Ovary (tissue), 9 donors: ENCODE data around the gene EML2. TPM values are rescaled to one million over a fixed set of nuclear protein-coding genes. Genes with fewer than 3 reads are reported as not detected.

Experiments used
- DNase-seq, 5 donors: peaks; one replicate each; pipeline ENCODE4 v3.0.0-alpha.2; 2019 to 2020
- H3K27ac ChIP-seq, 2 donors: fragments of 200-600 bp; one replicate each; pipeline versions ENCODE4 v1.5.1 to v1.8.0; 2019 to 2022
- H3K27me3 ChIP-seq: fragments of 200-600 bp; one replicate; pipeline ENCODE4 v1.8.0; 2022
- H3K36me3 ChIP-seq: fragments of 200-600 bp; sonication (generic); one replicate; pipeline ENCODE4 v1.5.1; 2019
- H3K4me1 ChIP-seq: one replicate; pipeline ENCODE4 v1.8.1; 2013; ENCODE audit warnings: mild to moderate bottlenecking, moderate library complexity; ENCODE audit not compliant: insufficient read depth
- H3K4me3 ChIP-seq: fragments of 200-600 bp; sonication (generic); one replicate; pipeline ENCODE4 v1.5.1; 2017
- H3K9me3 ChIP-seq, 2 donors: fragments of 200-600 bp in 1 of 2; sonication (generic) in 1 of 2; one replicate each; pipeline versions ENCODE4 v1.5.1 to v1.8.1; 2013 to 2019; ENCODE audit warnings: mild to moderate bottlenecking in 1 of 2, moderate library complexity in 1 of 2
- EP300 ChIP-seq: sonication (generic); formaldehyde crosslinking; IDR thresholded peaks from one replicate; pipeline ENCODE4 v1.6.1; 2017; ENCODE audit warnings: antibody characterized with exemption
- POLR2A ChIP-seq: fragments of 450-650 bp; IDR thresholded peaks from one replicate; pipeline ENCODE4 v1.6.1; 2017; ENCODE audit warnings: antibody characterized with exemption, mild to moderate bottlenecking, moderate library complexity
- WGBS, 3 donors: extraction: QIAGEN DNeasy Blood & Tissue Kit in 1 of 3; methylation state at CpG; one replicate each; pipeline versions ENCODE4 v1.1.5 to v1.1.7; 2013 to 2017; 5-methylcytosine and 5-hydroxymethylcytosine counted together
- intact Hi-C, 4 donors: fragments of 100-400 bp; cut with DNase I; formaldehyde crosslinking; loops; one replicate each; pipeline versions ENCODE4 v1.11.0 to v1.15.1; 2022 to 2023
- polyA plus RNA-seq, 2 donors: library from polyadenylated mRNA; stranded (reverse); fragments of 200-250 nt in 1 of 2; fragments of 350-450 nt in 1 of 2; fragmentation: Illumina TruSeq in 1 of 2; extraction: RNeasy Lipid Tissue Mini Kit (QIAGEN cat#74804) in 1 of 2; gene quantifications; one replicate each; pipeline ENCODE4 v1.2.3, GENCODE V29; 2013 to 2014
- total RNA-seq, 7 donors: library from RNA; depleted of rRNA in 2 of 7; stranded (reverse); fragments of >200 nt in 2 of 7; fragmentation: NEBNext Ultra II Directional in 3 of 7; extraction: Animal tissue kit (Norgen Biotek cat#: 25700) in 3 of 7; gene quantifications; one replicate each; pipeline versions ENCODE4 v1.1.0 to v1.2.4, GENCODE V29; 2016 to 2023
- TF ChIP-seq, protein P1 (sequence below), 3 donors: fragments of 450-650 bp in 2 of 3; fragments of 200-600 bp in 1 of 3; IDR thresholded peaks; one replicate each; pipeline versions ENCODE4 v1.5.1 to v1.8.0; 2016 to 2022; ENCODE audit warnings: antibody characterized with exemption in 3 of 3, mild to moderate bottlenecking in 1 of 3
- donor health status: DM: no; HTN: no; CAD: no; lungs with moderate emphysema.
- donor health status: DM: no; HTN: no; CAD: no.
- donor health status: Bipolar disorder and iron deficiency.
- donor health status: DM: yes; HTN: yes; CAD: no.
- donor health status: DM: no; HTN: no; CAD: no.
- donor health status: DM: yes; HTN: yes; CAD: no.

Gene EML2
- total and polyA plus RNA-seq, 9 donors = 9.9 to 25.0 (median 14.4) TPM

DNA sequence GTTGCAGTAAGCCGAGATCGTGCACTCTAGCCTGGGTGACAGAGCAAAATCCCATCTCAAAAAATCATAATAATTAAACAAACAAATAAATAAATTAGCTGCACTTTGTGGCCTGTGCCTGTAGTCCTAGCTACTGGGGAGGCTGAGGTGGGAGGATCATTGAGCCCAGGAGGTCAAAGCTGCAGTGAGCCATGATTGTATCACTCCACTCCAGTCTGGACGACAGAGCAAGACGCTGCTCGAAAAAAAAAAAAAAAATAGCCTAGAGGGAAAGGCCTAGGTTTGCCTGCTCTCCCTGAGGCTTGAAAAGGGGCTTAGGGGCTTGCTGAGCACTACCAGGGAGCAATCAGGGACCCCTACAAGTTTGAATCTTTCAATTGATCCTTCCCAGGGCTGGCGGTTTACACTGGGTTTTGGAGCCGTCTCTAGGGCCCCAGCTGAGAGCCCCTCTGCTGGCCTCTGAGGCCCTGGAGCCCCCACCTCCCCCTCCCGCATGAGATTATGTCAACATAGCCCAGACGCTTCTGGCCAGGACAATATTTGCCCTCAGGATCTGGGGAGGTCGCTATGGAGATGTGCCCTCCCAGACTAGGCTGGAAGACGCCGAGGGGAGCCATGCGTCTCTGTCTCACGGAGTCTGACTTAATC, 18.4 kb upstream of the EML2 start:
- no peaks in the 10 kb centered on the region for H3K9me3 ChIP-seq
- TF ChIP-seq, protein P1, sequence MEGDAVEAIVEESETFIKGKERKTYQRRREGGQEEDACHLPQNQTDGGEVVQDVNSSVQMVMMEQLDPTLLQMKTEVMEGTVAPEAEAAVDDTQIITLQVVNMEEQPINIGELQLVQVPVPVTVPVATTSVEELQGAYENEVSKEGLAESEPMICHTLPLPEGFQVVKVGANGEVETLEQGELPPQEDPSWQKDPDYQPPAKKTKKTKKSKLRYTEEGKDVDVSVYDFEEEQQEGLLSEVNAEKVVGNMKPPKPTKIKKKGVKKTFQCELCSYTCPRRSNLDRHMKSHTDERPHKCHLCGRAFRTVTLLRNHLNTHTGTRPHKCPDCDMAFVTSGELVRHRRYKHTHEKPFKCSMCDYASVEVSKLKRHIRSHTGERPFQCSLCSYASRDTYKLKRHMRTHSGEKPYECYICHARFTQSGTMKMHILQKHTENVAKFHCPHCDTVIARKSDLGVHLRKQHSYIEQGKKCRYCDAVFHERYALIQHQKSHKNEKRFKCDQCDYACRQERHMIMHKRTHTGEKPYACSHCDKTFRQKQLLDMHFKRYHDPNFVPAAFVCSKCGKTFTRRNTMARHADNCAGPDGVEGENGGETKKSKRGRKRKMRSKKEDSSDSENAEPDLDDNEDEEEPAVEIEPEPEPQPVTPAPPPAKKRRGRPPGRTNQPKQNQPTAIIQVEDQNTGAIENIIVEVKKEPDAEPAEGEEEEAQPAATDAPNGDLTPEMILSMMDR (IDR thresholded peaks at IDR 0.05) = no peak
- no peak for TF ChIP-seq POLR2A
- no peak for TF ChIP-seq EP300
- no peaks in the 10 kb centered on the region for H3K36me3 ChIP-seq
- intact Hi-C loops = no loop called here
- no peak overlapping the region for H3K27ac ChIP-seq
- no peaks in the 10 kb centered on the region for H3K27me3 ChIP-seq
- DNase-seq = no peak
- 30 to 39% (median 37%) methylated on average over 14 of the region's 14 CpGs for WGBS, 3 donors
- H3K4me1 ChIP-seq = no peaks in the 10 kb centered on the region
- H3K4me3 ChIP-seq = no peak overlapping the region

DNA sequence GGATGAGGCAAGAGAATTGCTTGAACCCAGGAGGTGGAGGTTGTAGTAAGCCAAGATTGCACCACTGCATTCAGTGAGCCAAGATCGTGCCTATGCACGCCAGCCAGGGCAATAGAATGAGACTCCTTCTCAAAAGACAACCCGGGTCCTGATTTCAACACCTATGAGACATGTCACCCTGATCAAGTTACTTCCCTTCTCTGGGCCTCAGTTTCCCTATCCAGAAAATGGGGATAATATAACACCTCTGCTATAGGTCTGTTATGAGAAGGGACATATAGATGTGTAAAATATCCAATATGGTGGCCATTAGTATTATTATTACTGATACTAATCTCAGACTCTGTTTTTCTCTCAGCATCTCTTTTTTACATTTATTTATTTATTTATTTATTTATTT, 15.9 kb upstream of the EML2 start:
- Histone ChIP-seq H3K9me3 (no peaks in the 10 kb centered on the region), H3K27ac (no peak overlapping the region), H3K36me3 (no peaks in the 10 kb centered on the region), H3K4me1 (no peaks in the 10 kb centered on the region), H3K4me3 (no peak overlapping the region), H3K27me3 (no peaks in the 10 kb centered on the region)
- no peak for DNase-seq
- 77 to 97% (median 78%) methylated on average over 3 of the region's 3 CpGs for WGBS, 3 donors
- TF ChIP-seq, protein P1 (IDR thresholded peaks at IDR 0.05) = no peak
- no peak for TF ChIP-seq POLR2A
- no peak for TF ChIP-seq EP300
- intact Hi-C loops = no loop called here

DNA sequence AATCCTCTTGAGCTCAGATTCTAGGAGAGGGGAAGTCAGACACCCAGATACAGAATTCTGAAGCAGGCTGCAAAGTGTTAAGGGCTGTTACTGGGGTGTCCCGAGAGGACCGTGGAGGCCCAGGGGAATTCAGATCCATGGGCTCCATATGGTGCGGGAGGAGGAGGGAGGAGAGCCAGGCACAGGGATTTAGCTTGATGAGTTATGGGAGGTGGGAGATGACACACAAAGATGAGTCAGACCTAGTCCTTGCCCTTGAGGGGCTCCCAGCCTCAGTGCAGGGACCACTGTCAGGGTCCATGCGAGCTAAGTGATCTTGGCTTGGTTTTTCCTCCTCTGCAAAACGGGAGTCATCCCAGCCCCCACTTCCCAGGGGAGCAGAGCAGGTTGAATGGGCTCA, 14.4 kb upstream of the EML2 start:
- Histone ChIP-seq H3K4me1 (no peaks in the 10 kb centered on the region), H3K27me3 (no peaks in the 10 kb centered on the region), H3K4me3 (no peak overlapping the region), H3K27ac (no peak overlapping the region), H3K36me3 (no peaks in the 10 kb centered on the region), H3K9me3 (no peaks in the 10 kb centered on the region)
- intact Hi-C loops = no loop called here
- no peak for DNase-seq
- TF ChIP-seq POLR2A (no peak), EP300 (no peak)
- TF ChIP-seq, protein P1 (IDR thresholded peaks at IDR 0.05) = no peak
- 9 to 14% (median 11%) methylated on average over 5 of the region's 5 CpGs for WGBS, 3 donors

DNA sequence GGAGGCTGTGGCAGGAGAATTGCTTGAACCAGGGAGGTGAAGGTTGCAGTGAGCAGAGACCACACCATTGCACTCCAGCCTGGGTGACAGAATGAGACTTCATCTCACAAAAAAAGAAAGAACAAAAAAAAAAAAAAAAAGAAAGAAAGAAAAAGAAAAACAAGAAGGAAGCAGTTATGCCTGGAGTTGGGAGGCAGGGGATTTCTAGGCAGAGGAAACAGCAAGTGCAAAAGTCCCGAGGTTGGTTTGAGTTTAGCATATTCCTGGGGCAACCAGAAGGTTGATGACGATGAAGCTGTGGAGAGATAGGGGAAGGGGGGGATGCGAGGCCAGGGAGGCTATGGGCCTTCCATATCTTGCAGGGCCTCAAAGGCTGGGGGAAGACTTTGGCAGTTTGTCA, 11.5 kb upstream of the EML2 start:
- DNase-seq = no peak
- H3K36me3 ChIP-seq = no peaks in the 10 kb centered on the region
- intact Hi-C loops = no loop called here
- no peak overlapping the region for H3K4me3 ChIP-seq
- no peak overlapping the region for H3K27ac ChIP-seq
- H3K27me3 ChIP-seq = peaks cover 3% of the 10 kb centered on the region
- H3K9me3 ChIP-seq = no peaks in the 10 kb centered on the region
- TF ChIP-seq EP300 = no peak
- TF ChIP-seq, protein P1 (IDR thresholded peaks at IDR 0.05) = no peak
- TF ChIP-seq POLR2A = no peak
- 65 to 73% (median 68%) methylated on average over 3 of the region's 3 CpGs for WGBS, 3 donors
- peaks cover 2% of the 10 kb centered on the region for H3K4me1 ChIP-seq
